HEK293 (cell line): Measurements from ENCODE around the gene SLC11A2.

Experiments
- CTCF ChIA-PET: fragments of 350-600 bp; formaldehyde crosslinking; extraction: SDS; loops from one replicate; lab custom pipeline; 2021; ENCODE audit warnings: antibody characterized with exemption; lab: Yijun Ruan, JAX
- POLR2A ChIA-PET: fragments of 300-600 bp; formaldehyde crosslinking; extraction: SDS; loops from one replicate; lab custom pipeline; 2020; ENCODE audit warnings: antibody characterized with exemption, inconsistent platforms; lab: Yijun Ruan, JAX
- H3K27ac ChIP-seq: fragments of 200-500 bp; sonication (Bioruptor generic); 2 replicates; pipeline ENCODE4 v1.5.1; 2014; ENCODE audit warnings: low read depth, low read length, control low read depth, inconsistent platforms; ENCODE audit errors: extremely low read depth
- H3K36me3 ChIP-seq, 2 experiments: fragments of 200-500 bp in 1 of 2; sonication (Bioruptor generic) in 1 of 2; 1 replicate in 1 of 2; 2 replicates in 1 of 2; pipeline ENCODE4 v1.5.1; 2014 to 2017; ENCODE audit warnings: inconsistent platforms in 2 of 2, low read length in 2 of 2; ENCODE audit not compliant: control insufficient read depth in 2 of 2, insufficient read depth in 1 of 2
- H3K4me1 ChIP-seq: fragments of 200-500 bp; sonication (Bioruptor generic); 2 replicates; pipeline ENCODE4 v1.5.1; 2014; ENCODE audit warnings: mild to moderate bottlenecking, low read length, inconsistent platforms; ENCODE audit not compliant: control insufficient read depth, insufficient read depth
- H3K4me3 ChIP-seq: 2 replicates; pipeline ENCODE4 v1.5.1; 2011; ENCODE audit warnings: low read depth, mild to moderate bottlenecking, control low read depth, low read length, moderate library complexity
- H3K9me3 ChIP-seq: fragments of 200-500 bp; sonication (Bioruptor generic); 2 replicates; pipeline ENCODE4 v1.5.1; 2014; ENCODE audit warnings: low read depth, low read length, inconsistent platforms; ENCODE audit not compliant: control insufficient read depth, insufficient read depth
- FEZF1 ChIP-seq: fragments of 450-650 bp; formaldehyde crosslinking; IDR thresholded peaks from 2 replicates; pipeline ENCODE4 v1.5.1; 2016; ENCODE audit warnings: missing biosample characterization, missing genetic modification characterization
- HOXC10 ChIP-seq: sonication (generic); formaldehyde crosslinking; IDR thresholded peaks from 2 replicates; pipeline ENCODE4 v1.8.1; 2023; ENCODE audit warnings: mild to moderate bottlenecking, missing genetic modification reagents
- KLF8 ChIP-seq: fragments of 450-650 bp; formaldehyde crosslinking; IDR thresholded peaks from 2 replicates; pipeline ENCODE4 v1.5.1; 2016; ENCODE audit warnings: missing biosample characterization, missing genetic modification characterization
- SP3 ChIP-seq: fragments of 450-650 bp; formaldehyde crosslinking; IDR thresholded peaks from 2 replicates; pipeline ENCODE4 v1.5.1; 2016; ENCODE audit warnings: missing biosample characterization, missing genetic modification characterization
- ZBTB26 ChIP-seq: fragments of 450-650 bp; formaldehyde crosslinking; optimal IDR thresholded peaks from 2 replicates; pipeline ENCODE3; 2016; ENCODE audit warnings: missing biosample characterization, mild to moderate bottlenecking, missing genetic modification characterization
- ZFP41 ChIP-seq: fragments of 450-650 bp; formaldehyde crosslinking; IDR thresholded peaks from 2 replicates; pipeline ENCODE4 v1.5.1; 2016; ENCODE audit warnings: missing biosample characterization, missing genetic modification characterization, borderline replicate concordance
- ZNF16 ChIP-seq: fragments of 450-650 bp; formaldehyde crosslinking; IDR thresholded peaks from 2 replicates; pipeline ENCODE4 v1.5.1; 2016; ENCODE audit warnings: low read depth, missing biosample characterization, missing genetic modification characterization
- ZNF335 ChIP-seq: fragments of 450-650 bp; formaldehyde crosslinking; conservative IDR thresholded peaks from 2 replicates; pipeline ENCODE4 v1.5.1; 2016; ENCODE audit warnings: missing biosample characterization, missing genetic modification characterization
- ZNF398 ChIP-seq: fragments of 450-650 bp; formaldehyde crosslinking; IDR thresholded peaks from 2 replicates; pipeline ENCODE4 v1.5.1; 2017; ENCODE audit warnings: missing biosample characterization, missing genetic modification characterization
- ZNF449 ChIP-seq: fragments of 450-650 bp; formaldehyde crosslinking; IDR thresholded peaks from 2 replicates; pipeline ENCODE4 v1.5.1; 2017; ENCODE audit warnings: missing biosample characterization, mild to moderate bottlenecking, missing genetic modification characterization, moderate library complexity
- ZNF596 ChIP-seq: fragments of 450-650 bp; IDR thresholded peaks from 2 replicates; pipeline ENCODE4 v1.5.0; 2018; ENCODE audit warnings: missing biosample characterization, mild to moderate bottlenecking, missing genetic modification characterization, moderate library complexity
- ZNF624 ChIP-seq: fragments of 450-650 bp; formaldehyde crosslinking; IDR thresholded peaks from 2 replicates; pipeline ENCODE4 v1.5.1; 2017; ENCODE audit warnings: missing biosample characterization, missing genetic modification characterization
- ZNF704 ChIP-seq: fragments of 450-650 bp; formaldehyde crosslinking; IDR thresholded peaks from 2 replicates; pipeline ENCODE4 v1.5.1; 2016; ENCODE audit warnings: missing biosample characterization, missing genetic modification characterization
- ZNF76 ChIP-seq: fragments of 450-650 bp; formaldehyde crosslinking; IDR thresholded peaks from 2 replicates; pipeline ENCODE4; 2016; ENCODE audit warnings: low read depth, missing biosample characterization, missing genetic modification characterization, borderline replicate concordance
- ZNF777 ChIP-seq: fragments of 450-650 bp; formaldehyde crosslinking; IDR thresholded peaks from 2 replicates; pipeline ENCODE4 v1.5.1; 2017; ENCODE audit warnings: missing biosample characterization, missing genetic modification characterization, borderline replicate concordance
- ZNF785 ChIP-seq: fragments of 450-650 bp; formaldehyde crosslinking; IDR thresholded peaks from 2 replicates; pipeline ENCODE4 v1.5.1; 2016; ENCODE audit warnings: missing biosample characterization, missing genetic modification characterization
- ZSCAN16 ChIP-seq: fragments of 450-650 bp; formaldehyde crosslinking; IDR thresholded peaks from 2 replicates; pipeline ENCODE4 v1.5.1; 2016; ENCODE audit warnings: missing biosample characterization, missing genetic modification characterization
- ZSCAN23 ChIP-seq: fragments of 450-650 bp; formaldehyde crosslinking; IDR thresholded peaks from 2 replicates; pipeline ENCODE4 v1.5.1; 2016; ENCODE audit warnings: missing biosample characterization, missing genetic modification characterization

The SLC11A2 gene

GRCh38 chr12:50949801-50950302 is 76.3 kb downstream of the SLC11A2 start:
- CTCF ChIA-PET = interaction anchor here (1.0 to 1.1 kb wide), 2 partner anchors 36 to 124 kb away, joined by 3 read pairs; no protein-coding TSS in a partner anchor

GRCh38 chr12:50948798-50949197 is 77.4 kb downstream of the SLC11A2 start:
- Histone ChIP-seq H3K4me3 (no peak overlapping the region), H3K36me3 (no peaks in the 10 kb centered on the region), H3K9me3 (no peaks in the 10 kb centered on the region), H3K4me1 (no peaks in the 10 kb centered on the region), H3K27ac (no peak overlapping the region)
- ChIA-PET CTCF (interaction anchor here (1.1 kb wide), 1 partner anchor 123 kb away, joined by 3 read pairs; no protein-coding TSS in a partner anchor), POLR2A (no interaction called here)
- TF ChIP-seq HOXC10 (CRISPR knock-in tag) (no peak), ZNF76 (tag by site-specific recombination) (no peak), ZNF398 (tag by site-specific recombination) (no peak), ZSCAN16 (tag by site-specific recombination) (no peak), ZNF16 (tag by site-specific recombination) (no peak), ZSCAN23 (tag by site-specific recombination) (no peak), ZNF624 (no peak), ZBTB26 (tag by site-specific recombination) (no peak)

More at GRCh38 chr12:50949801-50950302, 76.3 kb downstream of the SLC11A2 start:
- Histone ChIP-seq H3K9me3 (no peaks in the 10 kb centered on the region), H3K4me1 (no peaks in the 10 kb centered on the region), H3K27ac (no peak overlapping the region), H3K4me3 (no peak overlapping the region), H3K36me3 (no peaks in the 10 kb centered on the region)
- POLR2A ChIA-PET = no interaction called here
- no peak for TF ChIP-seq ZNF785 (tag by site-specific recombination)
- TF ChIP-seq ZNF335 (tag by site-specific recombination) = no peak
- TF ChIP-seq ZNF624 = no peak
- TF ChIP-seq ZNF704 (tag by site-specific recombination) = no peak
- TF ChIP-seq FEZF1 = no peak
- TF ChIP-seq KLF8 (tag by site-specific recombination) = no peak
- no peak for TF ChIP-seq ZFP41 (tag by site-specific recombination)
- TF ChIP-seq ZNF596 (tag by site-specific recombination) = no peak
- TF ChIP-seq SP3 = no peak
- no peak for TF ChIP-seq ZNF449 (tag by site-specific recombination)
- no peak for TF ChIP-seq ZNF777 (tag by site-specific recombination)
